ENCODE data around the gene MOGAT2.
A peak's percentile ranks its signal among the peaks of the same experiment; 100 is the strongest.

The MOGAT2 gene

GRCh38 chr11:75760243-75760642 lies 42.6 kb downstream of the MOGAT2 start:
- no peak for DNase-seq

GRCh38 chr11:75760710-75761493 lies 43.3 kb downstream of the MOGAT2 start:
- no peak for DNase-seq

- DNase-seq: no peak
These were observed 44.5 kb downstream of the MOGAT2 start for GRCh38 chr11:75762158-75762557.

GRCh38 chr11:75762885-75763284 lies 45.2 kb downstream of the MOGAT2 start:
- no peak for DNase-seq

GRCh38 chr11:75763846-75764245 lies 46.2 kb downstream of the MOGAT2 start:
- no peak for DNase-seq

GRCh38 chr11:75765116-75765515 lies 47.5 kb downstream of the MOGAT2 start:
- DNase-seq: no peak

- no peak for DNase-seq
These were observed 49.0 kb downstream of the MOGAT2 start for GRCh38 chr11:75766443-75767227.

- DNase-seq: no peak
These were observed 49.6 kb downstream of the MOGAT2 start for GRCh38 chr11:75767228-75767572.

GRCh38 chr11:75767793-75768111 lies 50.1 kb downstream of the MOGAT2 start:
- DNase-seq: no peak

- DNase-seq: peak; percentile 8
These were observed 50.7 kb downstream of the MOGAT2 start, which contains the start of gene DGAT2 for GRCh38 chr11:75768112-75768908. Gene DGAT2 (plus strand): TSS chr11:75768778. CDS start chr11:75768992, 214 bp downstream.

GRCh38 chr11:75768909-75769771 lies 51.5 kb downstream of the MOGAT2 start:
- DNase-seq: no peak

- no peak for DNase-seq
These were observed 52.5 kb downstream of the MOGAT2 start for GRCh38 chr11:75770102-75770501.

- DNase-seq: no peak
These were observed 54.2 kb downstream of the MOGAT2 start for GRCh38 chr11:75771646-75772410.

GRCh38 chr11:75773595-75774353 lies 56.1 kb downstream of the MOGAT2 start:
- no peak for DNase-seq

- DNase-seq: no peak
These were observed 57.4 kb downstream of the MOGAT2 start for GRCh38 chr11:75775056-75775455.

- DNase-seq: no peak
These were observed 58.9 kb downstream of the MOGAT2 start for GRCh38 chr11:75776546-75776945.

GRCh38 chr11:75777461-75778110 lies 59.9 kb downstream of the MOGAT2 start:
- DNase-seq: no peak

- DNase-seq: no peak
These were observed 61.3 kb downstream of the MOGAT2 start for GRCh38 chr11:75778962-75779361.

- no peak for DNase-seq
These were observed 62.3 kb downstream of the MOGAT2 start for GRCh38 chr11:75779960-75780359.

- no peak for DNase-seq
These were observed 63.2 kb downstream of the MOGAT2 start for GRCh38 chr11:75780888-75781287.

Measured in NCI-H1436 treated with DMSO at 0.1 percent for 48 hours (cell line).